K562 (cell line): Measurements from ENCODE around the gene MPIG6B.

Experiments used
- KLF16 ChIP-seq: IDR thresholded peaks from 2 replicates; pipeline ENCODE4 v1.6.1; 2016; ENCODE audit warnings: antibody characterized with exemption
- MXI1 ChIP-seq: IDR thresholded peaks from 2 replicates; pipeline ENCODE4 v1.6.1; 2011; ENCODE audit warnings: low read depth, mild to moderate bottlenecking, improper control_type of control experiment, low read length
- NUFIP1 ChIP-seq: fragments of 450-650 bp; IDR thresholded peaks from 2 replicates; pipeline ENCODE4 v1.6.1; 2018; ENCODE audit not compliant: partially characterized antibody

DNA sequence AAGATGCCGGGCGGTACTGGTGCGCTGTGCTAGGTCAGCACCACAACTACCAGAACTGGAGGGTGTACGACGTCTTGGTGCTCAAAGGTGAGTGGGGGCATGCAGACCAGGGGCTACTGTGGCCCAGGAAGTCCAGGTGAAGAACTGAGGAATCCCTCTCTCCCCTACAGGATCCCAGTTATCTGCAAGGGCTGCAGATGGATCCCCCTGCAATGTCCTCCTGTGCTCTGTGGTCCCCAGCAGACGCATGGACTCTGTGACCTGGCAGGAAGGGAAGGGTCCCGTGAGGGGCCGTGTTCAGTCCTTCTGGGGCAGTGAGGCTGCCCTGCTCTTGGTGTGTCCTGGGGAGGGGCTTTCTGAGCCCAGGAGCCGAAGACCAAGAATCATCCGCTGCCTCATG is 15.5 kb upstream of the MPIG6B start:
- TF ChIP-seq NUFIP1 = no peak
- no peak for TF ChIP-seq MXI1
- TF ChIP-seq KLF16 = no peak
